Stimulated activated CD8-positive, alpha-beta memory T cell treated with anti-CD3 and anti-CD28 coated beads, Interleukin-15, amount 100 ng/mL, for 1 hour (primary cell): ENCODE measurements around the gene KIF23.

Experiments used
- DNase-seq: peaks from one replicate; pipeline ENCODE4 v3.0.0-alpha.2; 2020; ENCODE audit warnings: low read depth

KIF23 gene

DNA sequence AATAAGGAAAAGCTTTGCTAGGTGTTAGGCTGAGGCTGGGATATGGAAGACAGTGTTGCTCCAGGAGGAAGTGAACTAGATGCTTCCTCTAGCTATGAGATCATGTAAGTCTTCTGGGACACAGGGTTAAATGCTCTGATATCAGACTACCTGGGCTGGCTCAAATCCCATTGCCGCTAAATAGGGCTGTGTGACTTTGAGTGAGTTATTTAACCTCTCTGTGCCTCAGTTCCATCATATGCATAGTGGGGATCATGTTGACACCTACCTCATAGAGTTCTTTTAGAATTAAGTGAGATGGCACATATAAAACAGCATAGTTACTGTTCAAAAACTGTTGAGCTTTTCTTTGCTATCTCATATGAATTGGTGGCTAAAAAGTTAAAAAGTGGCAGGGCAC is 51.1 kb downstream of the KIF23 start:
- DNase-seq = no peak

DNA sequence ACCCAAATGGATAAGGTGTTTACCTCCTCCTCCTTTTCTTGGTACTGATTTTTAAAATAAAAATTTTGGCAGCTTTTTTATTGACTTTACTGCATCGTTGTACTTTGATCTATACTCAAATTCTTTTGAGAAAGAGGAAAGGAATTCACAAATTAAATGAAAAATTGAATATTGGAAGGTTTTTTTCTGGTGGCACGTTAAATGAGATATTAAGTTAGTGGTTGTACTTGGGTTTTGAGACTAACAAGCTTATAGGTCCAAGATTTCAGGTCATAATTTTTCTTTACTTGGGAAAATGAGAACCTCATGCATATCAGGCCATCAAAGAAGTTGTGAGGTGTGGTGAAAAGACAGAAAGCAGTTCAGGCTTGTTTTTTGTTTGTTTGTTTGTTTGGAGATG is 52.6 kb downstream of the KIF23 start:
- DNase-seq = no peak

DNA sequence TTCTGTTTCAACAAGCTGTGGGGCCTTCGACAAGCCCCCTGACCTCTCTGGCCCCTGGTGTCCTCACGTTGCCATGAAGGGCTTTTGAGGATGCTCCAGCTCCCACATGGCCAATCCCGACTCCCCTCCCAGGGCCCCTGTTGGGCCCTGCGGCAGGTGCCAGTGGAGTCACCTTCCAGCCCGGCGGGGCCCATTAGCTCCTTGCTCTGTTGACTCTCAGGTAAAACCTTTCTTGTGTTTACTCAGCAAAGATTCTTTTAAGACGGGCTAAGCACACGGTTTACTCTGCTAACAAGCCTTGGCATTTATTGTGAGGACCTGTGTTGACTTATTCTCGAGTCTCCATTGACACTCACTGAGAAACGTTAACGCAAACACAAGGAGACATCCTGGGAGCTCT is 53.5 kb downstream of the KIF23 start:
- DNase-seq = no peak

DNA sequence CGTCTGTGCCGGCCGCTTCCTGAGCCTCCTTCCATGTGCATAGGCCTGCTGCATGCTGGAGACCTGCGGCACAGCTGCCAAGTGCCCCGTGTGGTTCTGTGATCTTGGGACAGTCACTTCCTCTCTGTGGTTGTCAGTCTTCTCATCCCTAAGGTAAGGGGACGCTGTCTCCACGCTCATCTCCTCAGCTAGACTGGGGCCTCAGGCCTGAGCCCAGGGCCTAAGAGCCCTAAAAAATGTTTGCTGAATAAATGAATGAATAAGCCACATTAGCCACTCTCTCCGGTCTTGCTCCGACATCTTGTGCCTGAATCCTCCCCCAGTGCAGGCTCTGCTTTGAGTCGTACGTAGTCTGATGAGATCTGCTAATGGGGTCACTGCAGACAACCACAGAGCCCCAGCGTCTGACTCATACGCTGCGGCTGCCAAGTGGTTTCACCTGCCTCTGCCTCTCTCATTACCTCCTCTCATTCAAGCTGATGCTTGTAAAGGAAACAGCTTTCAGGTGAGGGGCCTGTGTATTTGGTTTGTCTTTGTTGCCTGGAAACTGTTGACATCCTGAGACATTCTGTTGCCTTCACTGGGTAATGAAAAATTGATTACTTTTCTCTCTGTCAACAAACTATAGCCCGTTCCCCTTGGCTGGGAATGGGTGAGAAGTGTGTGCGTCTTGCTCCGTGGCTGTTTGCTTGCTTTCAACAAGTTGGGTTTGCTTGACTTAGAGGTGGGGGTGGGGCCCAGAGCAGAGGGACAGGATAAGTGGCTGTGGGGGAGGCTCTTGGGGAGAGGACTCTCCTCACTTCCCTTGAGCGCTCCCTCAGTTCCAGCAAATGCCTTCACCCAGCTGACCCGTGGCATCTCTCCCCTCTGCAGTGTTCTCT is 54.3 kb downstream of the KIF23 start:
- peak; percentile 58 for DNase-seq

DNA sequence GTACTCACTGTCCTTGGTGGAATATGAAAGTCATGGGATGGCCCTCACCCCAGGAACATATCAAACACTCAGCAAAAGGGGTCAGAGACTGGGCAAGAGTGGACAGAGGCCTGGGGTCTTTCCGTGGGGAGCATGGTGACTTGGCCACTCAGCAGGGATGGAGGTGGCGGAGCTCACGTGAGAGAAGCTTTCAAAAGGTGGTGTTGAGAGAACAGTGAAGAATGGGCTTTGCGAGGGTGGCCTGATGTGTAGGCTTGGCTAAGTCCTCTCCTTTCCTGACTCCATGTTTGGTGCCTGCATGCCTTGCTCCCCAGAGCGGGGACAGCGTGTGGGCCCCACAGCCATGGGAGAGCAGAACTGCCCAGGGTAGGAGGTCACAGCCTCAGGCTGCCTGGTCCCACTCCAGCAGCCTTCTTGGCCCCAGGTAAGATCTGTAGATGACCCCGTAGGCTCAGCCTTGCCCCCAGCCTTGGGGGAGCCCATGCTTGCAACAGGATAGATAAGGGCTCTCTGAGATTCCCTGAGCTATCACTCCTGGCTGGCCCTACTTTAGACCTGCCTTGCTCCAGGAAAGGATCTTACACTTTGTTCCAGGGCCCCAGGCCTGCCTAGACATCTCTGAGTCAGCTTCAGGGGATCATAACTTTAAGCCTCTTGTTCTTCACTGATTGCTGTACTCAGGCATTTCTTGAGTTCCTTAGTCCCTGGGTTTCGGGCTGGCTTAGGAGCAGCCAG is 55.5 kb downstream of the KIF23 start:
- no peak for DNase-seq

DNA sequence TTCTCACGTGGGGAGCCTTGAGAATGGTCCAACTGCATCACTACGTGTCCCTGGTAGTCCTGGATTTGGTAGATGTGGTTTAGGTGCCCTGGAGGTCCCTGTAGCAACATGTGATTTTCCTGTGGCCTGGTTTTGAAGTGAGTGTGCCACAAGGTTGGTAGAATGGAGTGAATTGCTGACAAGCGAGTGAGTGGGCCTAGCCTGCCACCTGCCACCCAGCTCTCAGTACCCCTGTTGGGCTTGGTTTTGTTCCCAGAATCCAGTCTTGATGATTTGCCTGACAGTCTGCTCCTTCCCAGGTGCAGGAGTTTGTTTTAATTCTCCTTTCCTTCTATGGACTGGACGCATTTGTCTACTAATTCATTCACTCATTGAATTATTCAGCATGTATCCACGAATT is 57.9 kb downstream of the KIF23 start:
- DNase-seq = no peak

DNA sequence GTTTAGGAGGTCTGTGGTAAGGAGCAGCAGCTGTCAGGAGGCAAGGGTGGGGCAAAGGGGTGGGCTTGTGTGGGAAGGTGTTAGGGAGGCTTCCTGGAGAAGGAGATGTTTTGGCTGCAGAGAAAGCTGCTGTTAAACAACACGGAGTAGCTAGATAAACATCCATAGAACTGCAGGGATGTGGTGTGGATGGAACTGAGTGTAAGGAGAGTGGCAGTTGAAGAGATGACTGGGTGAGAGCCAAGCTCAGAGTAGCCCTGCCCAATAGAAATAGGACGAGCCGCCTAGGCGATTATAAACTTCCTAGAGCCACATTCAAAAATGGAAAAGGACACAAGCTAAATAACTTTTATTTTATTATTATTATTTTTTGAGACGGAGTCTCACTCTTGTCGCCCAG is 58.4 kb downstream of the KIF23 start:
- DNase-seq = no peak

DNA sequence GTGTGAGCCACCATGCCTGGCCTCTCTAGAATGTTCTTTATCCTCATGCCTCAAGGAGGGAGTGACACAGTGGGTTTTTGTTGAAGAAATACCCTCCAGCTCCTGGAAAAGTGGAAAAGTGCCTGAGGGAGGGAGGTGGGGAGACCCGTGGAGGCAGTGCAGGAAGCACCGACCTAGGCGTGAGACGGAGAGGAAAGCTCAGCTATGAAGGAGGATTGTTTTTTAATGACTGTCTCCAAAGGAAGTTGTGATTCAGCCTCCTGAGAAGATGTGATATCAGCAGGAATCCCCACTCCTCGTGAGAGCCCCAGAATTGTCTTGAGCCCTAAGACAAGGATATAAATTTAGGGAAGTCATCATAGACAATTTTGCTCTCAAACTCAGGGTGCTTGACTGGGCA is 60.1 kb downstream of the KIF23 start:
- DNase-seq = no peak

DNA sequence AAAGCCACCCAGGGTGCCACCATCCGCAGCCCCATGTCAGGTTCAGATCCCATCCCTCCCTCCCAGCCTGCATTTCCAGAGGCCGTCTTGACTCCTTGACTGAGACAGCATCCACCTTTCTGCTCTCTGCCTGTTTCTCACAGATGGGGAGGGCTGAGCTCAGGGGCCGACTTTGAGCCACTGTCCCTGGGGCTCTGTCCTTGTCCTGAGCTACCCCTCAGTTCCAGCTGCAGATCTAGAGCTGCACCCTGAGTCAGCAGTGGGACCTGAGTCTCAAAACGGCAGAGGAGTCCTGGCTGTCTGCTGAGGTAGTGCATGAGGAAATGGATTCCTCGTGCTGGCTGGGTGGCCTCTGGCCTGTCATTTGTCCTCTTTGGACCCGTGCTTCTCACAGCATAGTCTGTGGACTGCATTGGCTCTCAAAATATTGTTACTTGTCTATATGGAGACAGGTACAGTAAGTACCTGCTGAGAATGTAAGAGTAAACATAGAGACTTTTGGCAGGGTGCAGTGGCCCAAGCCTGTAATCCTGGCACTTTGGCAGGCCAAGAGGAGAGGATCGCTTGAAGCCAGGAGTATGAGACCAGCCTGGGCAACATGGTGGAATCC is 60.8 kb downstream of the KIF23 start:
- DNase-seq = no peak

DNA sequence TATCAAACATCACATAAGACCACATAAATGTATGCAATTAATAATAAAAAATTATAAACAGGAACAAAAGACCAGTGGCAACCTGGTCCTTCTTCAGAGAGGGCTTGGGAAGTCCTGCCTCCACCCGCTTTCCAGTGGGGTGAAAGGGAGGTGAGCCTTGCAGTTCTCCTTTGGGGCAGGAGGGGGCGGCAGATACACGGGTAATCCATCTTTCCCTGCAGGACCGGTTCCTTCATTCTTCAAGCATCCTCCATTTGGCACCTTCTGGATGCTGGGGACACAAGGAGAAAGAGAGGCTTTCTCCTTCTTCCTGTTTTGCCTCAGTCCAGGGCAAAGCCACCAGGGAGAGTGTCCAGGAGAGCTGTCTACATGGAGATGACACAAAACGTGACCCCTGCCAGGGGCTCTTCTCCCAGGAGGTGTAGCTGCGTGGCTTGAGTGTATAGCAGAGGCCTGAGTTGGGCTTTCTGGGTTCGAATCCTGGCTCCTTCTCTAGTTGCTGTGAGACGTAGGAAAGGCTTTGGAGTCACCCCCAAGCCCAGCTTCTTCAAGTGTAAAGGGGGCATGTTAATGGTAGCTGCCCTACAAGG is 61.7 kb downstream of the KIF23 start:
- peak; percentile 65 for DNase-seq

DNA sequence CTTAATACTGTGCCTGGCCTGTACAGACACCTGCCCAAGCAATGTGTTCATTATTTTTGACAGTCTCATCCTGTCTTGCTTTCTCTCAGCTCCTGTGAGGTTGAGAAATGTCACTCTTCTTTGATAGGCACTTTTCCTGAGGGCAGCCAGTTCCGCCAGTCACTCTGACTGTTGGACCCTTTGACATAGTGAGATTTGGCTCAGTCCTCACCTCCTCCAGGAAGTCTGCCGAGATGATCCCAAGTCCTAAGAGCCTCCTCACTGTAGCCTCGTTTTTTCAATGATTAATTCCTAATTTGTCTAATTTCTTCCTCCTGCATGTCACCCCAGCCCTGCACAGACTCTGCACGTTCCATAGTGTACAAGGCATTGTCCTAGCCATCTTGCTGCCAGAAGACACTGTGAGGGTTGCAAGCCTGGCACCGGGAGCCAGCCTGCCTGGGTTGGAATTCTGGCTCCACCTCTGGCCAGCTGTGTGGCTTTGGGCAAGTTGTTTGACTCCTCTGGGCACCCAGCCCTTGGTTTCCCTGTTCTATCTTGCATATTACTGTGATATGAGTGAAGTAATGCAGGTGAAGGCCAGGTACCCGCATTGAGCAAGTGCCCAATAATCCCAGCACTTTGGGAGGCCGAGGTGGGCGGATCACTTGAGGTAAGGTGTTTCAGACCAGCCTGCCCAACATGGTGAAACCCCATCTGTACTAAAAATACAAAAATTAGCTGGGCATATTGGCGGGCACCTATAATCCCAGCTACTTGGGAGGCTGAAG is 62.7 kb downstream of the KIF23 start:
- no peak for DNase-seq

DNA sequence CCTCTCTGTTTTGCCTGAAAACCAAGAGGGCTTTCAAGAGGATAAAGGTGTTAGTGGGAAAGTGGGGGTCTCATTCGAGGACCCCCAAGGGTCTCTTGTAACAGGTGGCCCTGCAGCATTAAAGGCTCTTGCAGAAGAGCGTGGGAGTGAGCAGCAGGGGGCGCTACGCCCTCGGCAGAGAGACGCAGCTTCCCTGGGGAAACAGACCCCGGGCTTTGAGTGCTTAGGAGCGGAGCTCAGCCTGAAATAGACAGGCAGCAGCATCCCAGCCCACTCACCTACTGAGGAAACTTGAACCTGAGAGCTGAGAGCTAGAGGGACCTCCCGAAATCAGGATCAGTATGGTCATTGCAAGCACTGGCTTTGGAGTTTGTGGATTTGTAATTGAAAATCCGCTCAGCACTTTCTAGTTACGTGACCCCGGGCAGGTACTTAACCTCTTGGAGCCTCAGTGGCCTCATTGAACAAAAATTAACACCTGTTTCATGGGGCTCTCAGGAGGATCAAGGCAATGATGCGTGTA is 64.2 kb downstream of the KIF23 start:
- DNase-seq = no peak

DNA sequence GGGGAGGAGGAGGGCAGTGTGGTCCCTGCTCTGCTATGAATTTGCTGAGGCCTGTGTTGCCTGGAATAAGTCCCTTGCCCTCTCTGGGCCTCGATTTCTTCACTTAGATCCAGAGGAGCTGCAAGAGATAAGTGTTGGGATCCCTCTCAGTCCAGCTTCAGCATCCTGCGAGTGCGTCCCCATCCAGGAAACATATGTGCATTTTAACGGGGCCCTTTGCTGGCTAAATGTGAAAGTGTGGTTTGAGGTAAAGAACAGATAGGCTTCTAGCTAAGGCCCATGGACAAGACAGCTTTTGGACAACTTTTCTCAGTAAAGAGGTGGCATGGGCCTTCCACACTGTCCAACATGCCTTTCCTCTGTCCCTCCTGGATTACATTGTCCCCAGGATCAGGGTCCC is 64.9 kb downstream of the KIF23 start:
- no peak for DNase-seq

DNA sequence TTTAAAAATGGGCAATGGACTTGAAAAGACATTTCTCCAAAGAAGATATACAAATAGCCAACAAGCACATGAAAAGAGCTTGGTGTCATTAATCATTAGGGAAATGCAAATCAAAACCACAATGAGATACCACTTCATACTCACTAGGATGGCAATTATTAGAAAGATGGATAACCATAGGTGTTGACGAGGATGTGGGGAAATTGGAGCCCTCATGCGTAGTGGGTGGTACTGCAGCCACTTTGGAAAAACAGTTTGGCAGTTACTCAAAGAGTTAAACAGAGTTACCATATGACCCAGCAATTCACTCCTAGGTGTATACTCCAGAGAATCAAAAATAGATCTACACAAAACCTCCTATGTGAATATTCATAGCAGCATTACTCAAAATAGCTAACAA is 65.8 kb downstream of the KIF23 start:
- DNase-seq = no peak

DNA sequence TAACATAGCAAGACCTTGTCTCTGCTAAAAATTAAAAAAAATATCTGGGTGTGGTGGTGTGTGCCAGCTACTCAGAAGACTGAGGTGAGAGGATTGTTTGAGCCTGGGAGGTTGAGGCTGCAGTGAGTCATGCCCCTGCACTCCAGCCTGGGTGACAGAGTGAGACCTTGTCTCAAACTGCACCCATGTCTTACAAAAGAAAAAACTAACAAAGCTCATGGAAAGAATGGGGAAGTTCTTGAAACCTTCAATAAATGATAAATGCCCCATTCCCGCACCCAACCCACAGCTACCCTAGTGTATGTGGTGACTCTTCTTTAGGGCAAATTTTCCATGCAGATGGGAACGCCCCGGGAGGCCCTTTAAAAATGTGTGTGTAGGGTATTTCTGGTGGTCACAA is 66.8 kb downstream of the KIF23 start:
- DNase-seq = no peak

DNA sequence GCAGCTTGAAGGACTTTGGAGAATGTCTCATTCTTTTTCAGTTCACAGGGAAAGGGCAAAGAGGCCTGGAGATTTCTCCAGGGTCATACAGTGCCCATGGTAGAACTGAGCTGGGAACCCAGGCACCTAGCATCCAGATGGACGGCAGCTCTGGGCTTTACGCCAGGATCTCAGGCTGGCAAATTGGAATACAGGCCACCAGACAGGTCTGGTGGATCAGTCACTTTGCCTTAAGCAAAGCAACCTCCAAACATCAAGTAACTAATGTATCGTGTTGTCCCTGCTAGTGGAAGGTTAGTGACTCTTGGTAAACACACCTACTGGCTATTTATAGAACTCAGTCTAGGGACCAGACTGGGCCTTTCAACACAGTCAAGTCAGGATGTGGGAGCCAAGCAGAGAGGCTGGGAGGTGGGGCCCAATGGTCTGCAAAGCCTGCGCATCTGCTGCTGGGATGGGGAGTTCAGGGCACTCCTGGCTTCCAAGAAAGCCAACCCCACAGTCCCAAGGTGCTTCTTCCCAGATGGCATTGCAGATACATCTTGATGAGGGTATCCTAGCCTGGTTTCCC is 68.6 kb downstream of the KIF23 start:
- DNase-seq = no peak

DNA sequence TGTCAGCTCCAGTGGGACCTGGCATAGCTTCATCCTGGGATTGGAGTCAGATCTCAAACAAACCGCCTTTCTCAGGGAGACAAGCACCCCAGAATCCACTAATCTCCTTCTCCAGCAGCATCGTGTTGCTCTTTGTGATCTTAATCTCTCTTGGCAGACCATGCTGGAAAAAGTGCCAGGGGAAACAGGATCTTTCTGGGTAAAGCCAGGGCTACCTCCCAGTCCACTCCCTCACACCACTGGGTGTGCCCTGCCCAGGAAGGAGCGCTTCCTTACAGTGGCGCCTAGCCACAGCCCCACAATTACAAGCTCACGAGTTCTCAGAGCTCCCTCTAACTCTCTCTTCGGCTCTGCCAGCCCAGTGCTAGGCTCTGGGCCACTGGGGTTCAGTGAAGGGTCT is 70.7 kb downstream of the KIF23 start:
- DNase-seq = no peak

DNA sequence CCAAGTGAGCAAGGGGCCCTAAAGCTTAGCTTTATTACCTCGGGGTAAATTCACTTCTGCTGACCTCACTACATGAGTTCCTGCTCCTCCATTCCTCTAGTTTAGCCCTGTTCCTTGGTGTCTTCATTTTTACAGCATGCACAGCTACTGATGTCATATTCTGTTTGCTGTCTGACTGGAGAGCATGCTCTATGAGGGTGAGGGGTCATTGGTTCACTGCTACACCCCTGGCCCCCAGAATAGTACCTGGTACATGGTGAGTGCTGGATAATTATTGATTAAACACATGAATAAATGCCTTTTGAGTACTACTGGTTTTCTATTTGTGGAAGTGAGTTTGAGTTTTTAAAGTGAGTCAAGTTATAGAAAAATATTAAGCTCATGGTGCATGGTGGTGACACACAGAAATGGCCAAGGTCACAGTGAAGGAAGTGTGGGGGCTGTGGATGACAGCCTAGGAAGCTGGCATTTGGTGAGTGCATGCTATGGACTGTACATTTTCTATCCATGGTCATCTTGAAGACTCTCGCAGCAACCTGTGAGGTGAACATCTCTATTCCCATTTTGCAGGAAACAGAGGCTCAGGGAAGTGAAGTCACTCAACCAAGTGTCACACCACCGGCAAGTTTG is 72.4 kb downstream of the KIF23 start:
- no peak for DNase-seq

DNA sequence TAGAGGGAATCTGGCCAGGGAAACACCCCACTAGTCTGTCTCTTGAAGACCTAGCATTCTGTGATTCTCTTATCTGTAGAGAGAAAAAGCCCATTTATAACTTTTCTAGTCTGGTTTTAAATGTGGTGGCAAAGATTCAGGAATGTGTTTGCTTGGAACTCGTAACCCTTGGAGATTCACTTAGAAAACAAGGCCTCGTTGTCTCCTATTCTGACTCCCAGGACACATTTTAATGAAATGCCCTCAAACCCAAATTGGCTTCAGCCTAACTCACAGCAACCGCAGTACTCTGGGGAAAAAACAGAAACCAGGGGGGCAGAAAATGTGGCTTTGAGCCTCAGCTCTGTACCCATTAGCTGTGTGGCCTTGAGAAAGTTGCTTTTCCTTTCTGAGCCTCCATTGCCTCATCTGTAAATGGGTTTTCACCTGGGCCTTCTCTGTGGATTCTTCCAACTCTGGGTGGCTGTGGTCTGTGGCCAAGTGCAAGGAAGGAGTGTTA is 75.0 kb downstream of the KIF23 start:
- no peak for DNase-seq

DNA sequence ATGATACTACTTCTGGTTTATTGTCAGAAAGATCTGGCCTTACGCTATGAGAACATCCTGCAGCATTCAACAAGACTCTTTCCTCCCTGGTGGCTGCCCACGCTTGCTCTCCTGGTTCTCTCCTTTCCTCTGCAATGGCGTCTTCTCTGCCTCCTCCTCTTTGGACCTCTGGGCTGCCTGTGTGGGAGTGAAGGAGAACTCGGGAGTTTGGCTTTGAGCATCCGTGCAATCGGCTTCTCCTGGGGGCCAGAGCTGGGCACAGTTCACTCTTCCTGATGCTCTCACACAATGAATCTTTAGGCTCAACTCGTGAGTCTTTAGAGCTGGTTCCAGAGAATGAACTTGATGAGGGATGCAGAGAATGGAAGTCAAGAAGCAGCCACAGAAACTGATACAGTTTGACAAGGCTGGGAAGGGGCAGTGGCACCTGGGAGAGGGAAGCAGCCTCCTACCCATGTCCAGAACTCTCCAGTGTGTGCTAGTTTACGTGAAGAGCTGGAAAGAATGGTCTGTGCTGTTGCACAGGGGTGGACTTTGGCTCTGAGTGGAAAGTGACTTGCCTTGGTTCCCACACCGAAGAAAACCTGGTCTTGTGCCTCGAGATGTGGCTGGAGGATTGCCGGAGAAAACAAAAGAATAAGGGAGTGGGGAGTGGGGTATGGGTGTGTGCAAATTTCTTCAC is 76.3 kb downstream of the KIF23 start:
- DNase-seq = no peak
